ENCODE data around the gene JSRP1. TPM values are rescaled to one million over a fixed set of nuclear protein-coding genes. Genes with fewer than 3 reads are reported as not detected.
A peak's percentile ranks its signal among the peaks of the same experiment; 100 is the strongest.

Gene JSRP1
- total RNA-seq, 2 donors from 2014 or later: 0.73 TPM; not detected in 1

- ATAC-seq (no peak), DNase-seq (ENCODE audit: low spot score) (no peak)
- Mint-ChIP-seq H3K9me3 (no peaks in the 10 kb centered on the region), H3K4me3 (no peak overlapping the region), H3K4me1 (ENCODE audit: low read depth in 2 of 2) (peaks cover 24 to 27% of the 10 kb centered on the region in 2 donors), H3K27ac (no peak overlapping the region), H3K36me3 (no peaks in the 10 kb centered on the region), H3K27me3 (no peaks in the 10 kb centered on the region)
Measured at GRCh38 chr19:2231621-2232221, 24.5 kb downstream of the JSRP1 start.

DNA sequence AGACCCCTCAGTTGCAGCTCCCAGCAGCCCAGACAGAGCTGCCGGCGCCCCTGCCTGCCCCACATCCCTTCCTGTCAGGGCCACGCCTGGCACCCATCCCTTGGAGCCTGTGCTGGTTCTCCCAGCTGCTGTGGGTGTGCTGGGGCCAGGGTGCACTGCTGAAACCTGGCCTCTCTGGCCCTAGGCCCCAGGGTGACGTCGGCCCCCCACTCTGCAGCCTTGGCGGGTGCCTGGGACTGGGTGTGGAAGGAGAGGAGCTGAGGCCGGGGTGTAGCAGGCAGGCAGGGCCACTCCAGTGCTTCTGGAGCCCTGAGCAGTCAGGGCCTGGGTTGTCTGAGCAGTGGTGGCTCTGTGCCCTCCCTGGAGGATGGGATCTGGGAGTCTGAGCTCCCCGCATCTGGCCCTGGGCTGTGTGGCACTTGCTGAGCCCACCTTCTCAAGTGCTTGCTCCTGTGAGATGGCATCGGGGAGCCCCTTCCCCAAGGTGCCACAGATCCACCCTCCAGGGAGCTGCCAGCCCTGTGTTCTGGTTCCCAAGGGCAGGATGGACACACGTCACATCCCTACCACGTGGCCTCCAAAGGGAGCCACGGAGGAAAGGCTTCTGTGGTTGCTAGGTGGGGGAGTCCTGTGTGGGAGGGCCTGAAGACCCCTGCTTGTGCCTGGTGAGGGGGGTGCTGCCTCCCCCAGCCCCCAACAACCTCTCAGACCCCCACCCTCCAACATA is 25.2 kb downstream of the JSRP1 start:
- Mint-ChIP-seq H3K36me3 (no peaks in the 10 kb centered on the region), H3K4me1 (ENCODE audit: low read depth in 2 of 2) (peaks cover 17 to 20% of the 10 kb centered on the region in 2 donors), H3K4me3 (no peak overlapping the region), H3K27me3 (no peaks in the 10 kb centered on the region), H3K9me3 (no peaks in the 10 kb centered on the region), H3K27ac (no peak overlapping the region)
- ATAC-seq: no peak
- no peak for DNase-seq (ENCODE audit: low spot score)

GRCh38 chr19:2230033-2230531 is 26.1 kb downstream of the JSRP1 start:
- H3K9me3 Mint-ChIP-seq: no peaks in the 10 kb centered on the region
- H3K27me3 Mint-ChIP-seq: no peaks in the 10 kb centered on the region
- H3K27ac Mint-ChIP-seq: no peak overlapping the region
- no peak for ATAC-seq
- H3K36me3 Mint-ChIP-seq: no peaks in the 10 kb centered on the region
- peaks cover 13 to 18% of the 10 kb centered on the region in 2 donors for H3K4me1 Mint-ChIP-seq (ENCODE audit: low read depth in 2 of 2)
- no peak for DNase-seq (ENCODE audit: low spot score)
- no peak overlapping the region for H3K4me3 Mint-ChIP-seq

- H3K27ac Mint-ChIP-seq: no peak overlapping the region
- no peak overlapping the region for H3K4me3 Mint-ChIP-seq
- no peak for DNase-seq (ENCODE audit: low spot score)
- peaks cover 4% of the 10 kb centered on the region for H3K36me3 Mint-ChIP-seq
- peaks cover 6 to 15% of the 10 kb centered on the region in 2 donors for H3K4me1 Mint-ChIP-seq (ENCODE audit: low read depth in 2 of 2)
- no peak for ATAC-seq
- H3K27me3 Mint-ChIP-seq: no peaks in the 10 kb centered on the region
- H3K9me3 Mint-ChIP-seq: no peaks in the 10 kb centered on the region
Measured at GRCh38 chr19:2229103-2230032, 26.8 kb downstream of the JSRP1 start.

DNA sequence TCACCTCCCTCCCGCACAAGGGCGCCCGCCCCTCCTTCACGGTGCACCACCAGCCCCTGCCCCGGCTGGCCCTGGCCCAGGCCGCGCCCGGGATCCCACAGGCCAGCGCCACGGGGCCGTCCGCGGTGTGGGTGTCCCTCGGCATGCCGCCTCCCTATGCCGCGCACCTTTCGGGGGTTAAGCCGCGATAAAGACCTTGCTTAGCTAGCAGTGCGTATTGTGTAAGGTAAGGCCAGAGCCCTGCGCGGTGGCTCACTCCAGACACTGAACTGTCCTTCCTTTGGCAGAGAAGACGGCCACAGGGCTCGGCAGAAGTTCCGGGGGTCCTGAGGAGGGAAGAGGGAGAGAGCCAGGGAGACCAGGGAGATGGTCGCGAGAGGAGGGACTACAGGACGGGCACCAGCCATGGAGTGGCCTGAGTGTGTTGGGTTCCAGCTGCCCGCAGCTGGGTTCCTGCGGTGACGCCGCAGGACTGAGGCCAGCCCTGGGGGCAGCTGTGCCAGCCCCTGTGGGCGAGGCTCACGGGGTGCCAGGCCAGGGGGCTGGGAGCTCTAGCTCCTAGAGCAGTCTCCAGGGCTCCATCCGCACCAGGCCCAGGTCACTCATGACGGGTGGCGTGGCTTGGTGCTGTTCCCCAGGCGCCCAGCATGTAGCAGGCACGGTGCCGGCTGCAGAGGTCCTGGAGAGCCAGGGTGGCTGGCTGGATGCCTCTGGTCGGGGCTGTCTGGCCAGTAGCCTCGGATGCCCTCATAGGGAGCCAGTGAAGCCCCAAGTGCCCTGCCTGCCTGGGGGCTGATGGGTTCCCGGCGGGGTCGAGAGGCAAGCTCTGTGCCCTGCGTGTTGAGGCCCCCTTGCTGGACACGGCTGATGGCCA is 27.8 kb downstream of the JSRP1 start:
- Mint-ChIP-seq H3K36me3 (peaks cover 4% of the 10 kb centered on the region), H3K27me3 (no peaks in the 10 kb centered on the region), H3K27ac (no peak overlapping the region), H3K4me3 (no peak overlapping the region), H3K9me3 (no peaks in the 10 kb centered on the region), H3K4me1 (ENCODE audit: low read depth in 2 of 2) (peaks cover 6 to 15% of the 10 kb centered on the region in 2 donors)
- ATAC-seq (no peak), DNase-seq (ENCODE audit: low spot score) (no peak)

- no peaks in the 10 kb centered on the region for H3K9me3 Mint-ChIP-seq
- H3K4me3 Mint-ChIP-seq: no peak overlapping the region
- H3K27me3 Mint-ChIP-seq: no peaks in the 10 kb centered on the region
- no peak for DNase-seq (ENCODE audit: low spot score)
- no peak overlapping the region for H3K27ac Mint-ChIP-seq
- ATAC-seq: no peak
- H3K36me3 Mint-ChIP-seq: peaks cover 4% of the 10 kb centered on the region
- peaks cover 6 to 13% of the 10 kb centered on the region in 2 donors for H3K4me1 Mint-ChIP-seq (ENCODE audit: low read depth in 2 of 2)
Measured at GRCh38 chr19:2227415-2228156, 28.6 kb downstream of the JSRP1 start.

DNA sequence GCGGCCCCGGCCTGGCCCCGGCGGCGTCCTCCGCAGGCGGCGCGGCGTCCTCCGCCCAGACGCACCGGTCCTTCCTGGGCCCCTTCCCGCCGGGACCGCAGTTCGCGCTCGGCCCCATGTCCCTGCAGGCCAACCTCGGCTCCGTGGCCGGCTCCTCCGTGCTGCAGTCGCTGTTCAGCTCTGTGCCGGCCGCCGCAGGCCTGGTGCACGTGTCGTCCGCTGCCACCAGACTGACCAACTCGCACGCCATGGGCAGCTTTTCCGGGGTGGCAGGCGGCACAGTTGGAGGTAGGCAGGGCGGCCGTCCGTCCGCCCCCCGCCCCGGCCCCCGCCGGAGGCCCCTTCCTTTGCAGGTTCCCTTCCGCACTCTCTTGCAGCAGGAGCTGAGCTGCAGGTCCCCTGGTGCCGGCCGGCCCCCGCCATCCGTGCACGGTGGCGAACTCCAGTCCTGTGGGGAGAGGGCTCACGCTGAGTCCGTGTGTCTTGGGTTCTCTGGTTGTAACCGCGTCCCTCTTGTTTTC is 29.3 kb downstream of the JSRP1 start:
- peaks cover 4% of the 10 kb centered on the region for H3K36me3 Mint-ChIP-seq
- no peaks in the 10 kb centered on the region for H3K27me3 Mint-ChIP-seq
- DNase-seq (ENCODE audit: low spot score) (no peak), ATAC-seq (no peak)
- no peak overlapping the region for H3K27ac Mint-ChIP-seq
- no peaks in the 10 kb centered on the region for H3K9me3 Mint-ChIP-seq
- H3K4me3 Mint-ChIP-seq: no peak overlapping the region
- H3K4me1 Mint-ChIP-seq (ENCODE audit: low read depth in 2 of 2): peaks cover 6 to 12% of the 10 kb centered on the region in 2 donors

- Mint-ChIP-seq H3K4me3 (no peak overlapping the region), H3K27me3 (no peaks in the 10 kb centered on the region), H3K27ac (no peak overlapping the region), H3K4me1 (ENCODE audit: low read depth in 2 of 2) (peaks cover 6 to 12% of the 10 kb centered on the region in 2 donors), H3K9me3 (no peaks in the 10 kb centered on the region), H3K36me3 (peaks cover 4% of the 10 kb centered on the region)
- ATAC-seq: no peak
- no peak for DNase-seq (ENCODE audit: low spot score)
Measured at GRCh38 chr19:2226051-2226839, 30.0 kb downstream of the JSRP1 start.

GRCh38 chr19:2225415-2226050 is 30.7 kb downstream of the JSRP1 start:
- H3K36me3 Mint-ChIP-seq: peaks cover 4% of the 10 kb centered on the region
- H3K27ac Mint-ChIP-seq: no peak overlapping the region
- no peak for DNase-seq (ENCODE audit: low spot score)
- no peaks in the 10 kb centered on the region for H3K27me3 Mint-ChIP-seq
- peaks cover 6 to 12% of the 10 kb centered on the region in 2 donors for H3K4me1 Mint-ChIP-seq (ENCODE audit: low read depth in 2 of 2)
- H3K9me3 Mint-ChIP-seq: no peaks in the 10 kb centered on the region
- no peak for ATAC-seq
- no peak overlapping the region for H3K4me3 Mint-ChIP-seq

GRCh38 chr19:2224754-2225349 is 31.4 kb downstream of the JSRP1 start:
- H3K4me3 Mint-ChIP-seq: no peak overlapping the region
- no peaks in the 10 kb centered on the region for H3K9me3 Mint-ChIP-seq
- no peaks in the 10 kb centered on the region for H3K27me3 Mint-ChIP-seq
- ATAC-seq: no peak
- no peak for DNase-seq (ENCODE audit: low spot score)
- no peak overlapping the region for H3K27ac Mint-ChIP-seq
- H3K4me1 Mint-ChIP-seq (ENCODE audit: low read depth in 2 of 2): peaks cover 6 to 12% of the 10 kb centered on the region in 2 donors
- H3K36me3 Mint-ChIP-seq: peaks cover 4% of the 10 kb centered on the region

- ATAC-seq (peak in 1 of 2 donors; percentile 49), DNase-seq (ENCODE audit: low spot score) (no peak)
- Mint-ChIP-seq H3K27me3 (no peaks in the 10 kb centered on the region), H3K9me3 (no peaks in the 10 kb centered on the region), H3K4me1 (ENCODE audit: low read depth in 2 of 2) (peaks cover 6 to 12% of the 10 kb centered on the region in 2 donors), H3K27ac (peak overlapping the region; percentile 64 to 90), H3K36me3 (peaks cover 4% of the 10 kb centered on the region), H3K4me3 (no peak overlapping the region)
Measured at GRCh38 chr19:2223959-2224358, 32.3 kb downstream of the JSRP1 start.
